Measurements from ENCODE around the gene DEXI. TPM values are rescaled to one million over a fixed set of nuclear protein-coding genes. Genes with fewer than 3 reads are reported as not detected.

Gene DEXI
- total RNA-seq, 1 donor: 37.2 TPM

GRCh38 chr16:10970065-10970464, 27.8 kb upstream of the DEXI start:
- no peak for DNase-seq (ENCODE audit: low read depth in 2 of 3, low spot score in 2 of 3)

DNA sequence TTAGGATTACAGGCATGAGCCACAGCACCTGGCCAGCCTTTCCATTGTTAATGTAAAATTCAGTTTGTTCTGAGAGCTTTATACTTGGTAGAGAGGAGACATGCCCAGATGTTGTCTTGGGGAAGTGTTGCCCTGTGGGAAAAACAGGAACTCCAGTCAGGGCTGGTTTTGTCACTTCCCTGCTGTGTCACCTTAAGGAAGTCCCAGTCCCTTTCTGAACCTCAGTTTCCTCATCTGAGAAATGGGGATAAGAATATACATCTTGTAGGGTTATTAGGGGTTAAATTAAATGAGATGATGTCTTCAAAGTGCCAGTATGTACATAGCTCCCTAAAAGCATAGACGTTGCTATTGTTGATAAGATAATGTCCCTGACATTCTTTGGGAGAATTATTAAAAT, 27.3 kb upstream of the DEXI start:
- no peak for DNase-seq (ENCODE audit: low read depth in 2 of 3, low spot score in 2 of 3)

- no peak for DNase-seq (ENCODE audit: low read depth in 2 of 3, low spot score in 2 of 3)
Measured at GRCh38 chr16:10968498-10968897, 26.2 kb upstream of the DEXI start.

DNA sequence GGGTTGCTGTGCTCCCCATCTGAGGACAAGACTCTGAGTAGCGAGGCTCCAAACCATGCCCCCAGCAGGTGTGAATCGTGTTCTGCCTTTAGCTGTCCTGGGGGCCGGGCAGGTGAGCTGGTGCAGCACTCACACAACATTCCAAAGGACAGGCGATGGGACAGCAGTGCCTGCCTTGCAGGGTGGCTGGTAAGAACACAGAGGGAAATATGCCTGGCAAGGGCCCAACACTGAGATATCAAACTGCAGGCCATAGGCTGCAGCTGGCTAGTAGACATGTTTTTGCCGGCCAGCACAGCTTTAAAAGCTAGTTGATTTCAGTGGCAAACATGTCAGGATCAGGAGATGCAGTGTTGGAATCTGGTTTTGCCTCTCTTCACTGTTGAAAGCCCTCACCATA, 25.7 kb upstream of the DEXI start:
- no peak for DNase-seq (ENCODE audit: low read depth in 2 of 3, low spot score in 2 of 3)

GRCh38 chr16:10966559-10966958, 24.3 kb upstream of the DEXI start:
- DNase-seq (ENCODE audit: low read depth in 2 of 3, low spot score in 2 of 3): peak in 2 of 3 donors; percentile 53 to 57

- peak in 2 of 3 donors; percentile 80 to 91 for DNase-seq (ENCODE audit: low read depth in 2 of 3, low spot score in 2 of 3)
Measured at GRCh38 chr16:10966129-10966528, 23.9 kb upstream of the DEXI start.

DNA sequence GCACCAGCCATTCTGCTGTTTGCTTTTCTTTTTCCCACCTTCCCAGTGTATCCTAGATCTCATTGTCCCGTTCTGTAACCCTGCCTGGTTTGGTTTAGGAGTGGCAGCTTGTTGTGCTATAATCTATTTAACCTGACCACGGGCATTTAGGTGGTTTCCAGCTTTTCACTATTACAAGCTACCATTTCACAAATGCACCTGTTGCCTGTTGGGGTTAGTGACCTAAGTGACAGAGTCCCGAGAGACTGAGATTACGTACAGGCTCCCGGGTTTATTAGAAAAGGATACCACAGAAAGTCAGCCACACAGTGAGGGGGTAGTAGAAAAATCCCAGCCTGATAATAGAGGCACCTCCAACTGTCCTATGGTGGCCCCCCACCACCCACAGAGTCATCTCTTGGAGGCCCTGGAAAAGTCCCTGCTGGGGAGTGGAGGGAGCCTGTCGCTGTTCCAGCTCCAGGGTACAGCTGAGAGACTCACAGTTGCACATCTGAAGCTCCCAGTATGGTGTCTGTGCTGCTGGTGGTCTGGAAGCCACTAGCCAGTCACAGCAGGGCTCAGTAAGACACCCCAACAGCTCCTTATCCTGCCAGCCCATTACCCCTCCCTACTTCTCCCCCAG, 23.3 kb upstream of the DEXI start:
- DNase-seq (ENCODE audit: low read depth in 2 of 3, low spot score in 2 of 3): no peak

DNA sequence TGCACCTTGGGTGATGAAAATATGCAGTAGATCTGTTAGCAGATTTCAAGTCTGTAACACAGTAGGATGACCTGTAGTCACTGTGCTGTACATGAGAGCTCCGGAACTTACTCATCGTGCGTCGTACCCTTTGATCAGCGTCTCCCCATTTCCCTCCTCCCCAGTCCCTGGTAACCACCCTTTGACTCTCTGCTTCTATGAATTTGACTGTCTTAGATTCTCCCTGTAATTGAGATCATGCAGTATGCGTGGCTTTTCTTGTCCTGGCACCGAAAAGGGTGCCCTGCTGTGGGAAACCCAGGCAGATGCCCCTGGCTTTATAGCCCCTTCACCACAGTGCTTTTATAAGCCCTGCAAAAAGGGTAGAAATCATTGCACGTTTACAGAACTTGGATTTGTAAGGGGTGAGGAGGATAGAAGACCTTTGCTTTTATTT, 22.6 kb upstream of the DEXI start:
- no peak for DNase-seq (ENCODE audit: low read depth in 2 of 3, low spot score in 2 of 3)

- peak; percentile 68 to 86 (median 77) for DNase-seq (ENCODE audit: low read depth in 2 of 3, low spot score in 2 of 3)
Measured at GRCh38 chr16:10964039-10964890, 22.0 kb upstream of the DEXI start.

DNA sequence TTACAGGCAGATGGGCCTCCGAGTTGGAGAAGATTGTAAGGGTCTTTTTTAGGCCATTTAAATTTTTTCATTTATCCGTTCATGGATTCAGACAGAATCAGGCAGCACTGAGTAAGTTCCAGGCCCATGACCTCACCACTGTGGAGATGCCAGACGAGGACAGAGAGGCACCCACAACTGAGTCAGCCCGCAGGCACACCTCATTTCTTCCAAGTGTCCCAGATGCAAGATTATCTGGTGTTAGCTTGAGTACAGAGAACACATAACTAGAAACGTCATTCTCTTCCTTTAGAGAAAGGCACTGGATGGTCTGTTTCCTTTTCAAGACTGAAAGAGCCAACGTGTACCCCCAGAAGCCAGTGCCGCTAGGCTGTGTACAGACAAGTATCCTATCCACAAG, 19.0 kb upstream of the DEXI start:
- no peak for DNase-seq (ENCODE audit: low read depth in 2 of 3, low spot score in 2 of 3)

DNA sequence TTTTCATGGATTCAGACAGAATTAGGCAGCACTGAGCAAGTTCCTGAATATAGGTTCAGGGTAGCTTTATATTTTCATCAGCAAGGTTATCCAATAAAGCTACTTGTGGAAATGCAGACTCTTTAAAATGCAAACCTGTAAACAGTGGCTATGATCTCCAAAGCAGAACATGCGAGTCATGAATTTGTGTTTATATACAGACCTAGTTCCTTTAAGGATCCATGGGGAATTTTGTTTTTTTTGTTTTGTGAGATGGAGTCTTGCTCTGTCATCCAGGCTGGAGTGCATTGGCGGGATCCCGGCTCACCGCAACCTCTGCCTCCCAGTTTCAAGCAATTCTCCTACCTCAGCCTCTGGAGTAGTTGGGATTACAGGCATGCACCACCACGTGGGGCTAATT, 16.9 kb upstream of the DEXI start:
- DNase-seq (ENCODE audit: low read depth in 2 of 3, low spot score in 2 of 3): no peak

DNA sequence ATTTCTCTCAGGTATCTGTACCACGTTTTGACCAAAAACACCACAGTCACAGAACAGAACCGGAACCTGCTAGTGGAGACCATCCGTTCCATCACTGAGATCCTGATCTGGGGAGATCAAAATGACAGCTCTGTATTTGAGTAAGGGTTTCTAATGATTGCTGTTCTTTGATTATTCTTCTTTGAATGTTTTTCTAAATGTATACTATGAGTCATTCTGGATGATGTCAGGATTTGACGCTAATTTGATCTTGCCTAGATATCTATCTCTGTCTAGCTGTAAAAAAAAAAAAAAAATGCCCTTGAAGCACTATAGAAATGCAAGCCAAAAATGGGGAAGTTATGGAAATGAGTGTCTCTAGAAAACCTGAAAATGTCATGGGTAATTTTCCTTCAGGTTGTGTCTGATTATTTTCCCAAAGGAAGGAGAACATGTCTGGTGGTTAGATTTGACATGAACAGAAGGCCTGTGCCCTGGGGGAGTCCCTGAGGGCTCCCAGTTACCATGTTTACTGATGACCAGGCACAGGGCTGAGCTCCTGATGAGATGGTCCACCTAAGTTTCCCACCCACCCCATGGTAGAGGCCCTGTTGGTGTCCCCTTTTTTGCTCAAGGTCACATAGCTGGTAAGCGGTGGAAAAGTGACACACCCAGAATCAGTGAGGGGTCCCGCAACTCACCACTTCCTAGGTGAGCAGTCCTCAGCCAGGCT, 15.7 kb upstream of the DEXI start:
- peak in 1 of 3 donors; percentile 56 for DNase-seq (ENCODE audit: low read depth in 2 of 3, low spot score in 2 of 3)

- no peak for DNase-seq (ENCODE audit: low read depth in 2 of 3, low spot score in 2 of 3)
Measured at GRCh38 chr16:10954903-10955302, 12.6 kb upstream of the DEXI start.

GRCh38 chr16:10951026-10951425, 8.8 kb upstream of the DEXI start:
- no peak for DNase-seq (ENCODE audit: low read depth in 2 of 3, low spot score in 2 of 3)

GRCh38 chr16:10950393-10950792, 8.1 kb upstream of the DEXI start:
- DNase-seq (ENCODE audit: low read depth in 2 of 3, low spot score in 2 of 3): no peak

DNA sequence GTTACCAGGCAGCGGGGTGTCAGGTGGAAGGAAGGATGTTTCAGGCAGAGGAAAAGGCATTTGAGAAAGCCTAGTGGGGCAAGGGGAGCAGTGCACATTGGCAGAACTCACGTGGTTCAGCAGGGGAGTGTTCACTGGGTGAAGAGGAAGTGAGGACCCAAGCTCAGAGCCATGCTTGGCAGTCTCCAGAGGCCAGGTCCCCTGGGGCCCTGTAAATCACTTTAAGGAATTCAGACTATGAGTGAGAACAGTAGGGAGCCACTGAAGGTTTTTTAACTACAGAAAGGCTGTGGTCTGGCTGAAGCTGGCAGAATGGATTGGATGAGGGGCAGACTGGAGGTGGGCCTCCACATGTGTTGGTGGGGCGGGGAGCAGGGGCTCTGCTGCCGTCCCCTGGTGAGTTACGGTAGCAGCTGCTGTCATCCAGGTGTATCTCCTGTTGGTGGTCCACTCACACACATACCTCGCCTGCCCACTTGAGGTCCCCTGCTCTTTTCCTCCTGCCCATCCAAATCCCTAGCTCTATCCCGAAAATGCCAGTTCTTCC, 7.2 kb upstream of the DEXI start:
- peak in 2 of 3 donors; percentile 69 to 85 for DNase-seq (ENCODE audit: low read depth in 2 of 3, low spot score in 2 of 3)

- no peak for DNase-seq (ENCODE audit: low read depth in 2 of 3, low spot score in 2 of 3)
Measured at GRCh38 chr16:10947211-10947787, 5.0 kb upstream of the DEXI start.

- DNase-seq (ENCODE audit: low read depth in 2 of 3, low spot score in 2 of 3): no peak
Measured at GRCh38 chr16:10946308-10946707, 4.0 kb upstream of the DEXI start.

DNA sequence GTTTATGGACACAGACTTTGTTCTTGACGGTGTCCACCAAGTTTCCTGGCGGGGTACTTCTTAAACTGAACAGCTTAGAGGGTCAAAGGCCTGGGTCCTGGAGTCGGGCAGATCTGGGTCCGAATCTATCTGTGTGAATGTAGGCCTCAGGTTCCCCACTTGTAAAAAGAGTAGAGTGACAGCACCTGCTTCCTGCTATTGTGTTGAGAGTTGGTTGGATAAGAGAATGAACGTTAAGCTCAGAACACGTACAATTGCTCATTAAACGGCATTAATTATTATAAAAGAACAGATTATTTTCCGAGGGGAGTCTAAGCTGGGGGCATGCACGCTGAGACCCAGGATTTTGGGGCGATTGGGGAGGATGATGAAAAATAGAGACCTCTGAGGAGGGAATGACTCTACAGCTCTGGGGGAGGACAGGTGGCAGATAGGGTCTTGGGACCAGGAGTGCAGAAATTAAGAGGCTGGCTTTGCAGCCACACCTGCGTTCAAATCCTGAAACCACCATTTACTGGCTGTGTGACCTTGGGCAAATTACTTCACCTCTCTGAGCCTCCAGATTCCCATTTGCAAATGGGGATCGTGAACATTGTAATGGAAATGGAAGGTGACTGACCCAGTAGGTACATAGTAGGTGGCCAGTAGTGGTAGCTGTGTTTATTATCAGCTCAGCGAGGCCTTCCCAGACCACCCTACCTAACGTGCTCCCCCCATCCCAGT, 3.0 kb upstream of the DEXI start:
- DNase-seq (ENCODE audit: low read depth in 2 of 3, low spot score in 2 of 3): no peak

All from hematopoietic multipotent progenitor cell (in vitro differentiated cells).